GM19468 (cell line): Measurements from ENCODE around the gene PPEF1.

ENCODE experiments used
- ATAC-seq: cut with Tn5 transposase; IDR thresholded peaks from one replicate; pipeline ENCODE4 v1.9.1; 2021; ENCODE audit warnings: mild to moderate bottlenecking, moderate library complexity, moderate number of reproducible peaks; ENCODE audit not compliant: unreplicated experiment; ENCODE audit errors: extremely low read depth

PPEF1 gene

DNA sequence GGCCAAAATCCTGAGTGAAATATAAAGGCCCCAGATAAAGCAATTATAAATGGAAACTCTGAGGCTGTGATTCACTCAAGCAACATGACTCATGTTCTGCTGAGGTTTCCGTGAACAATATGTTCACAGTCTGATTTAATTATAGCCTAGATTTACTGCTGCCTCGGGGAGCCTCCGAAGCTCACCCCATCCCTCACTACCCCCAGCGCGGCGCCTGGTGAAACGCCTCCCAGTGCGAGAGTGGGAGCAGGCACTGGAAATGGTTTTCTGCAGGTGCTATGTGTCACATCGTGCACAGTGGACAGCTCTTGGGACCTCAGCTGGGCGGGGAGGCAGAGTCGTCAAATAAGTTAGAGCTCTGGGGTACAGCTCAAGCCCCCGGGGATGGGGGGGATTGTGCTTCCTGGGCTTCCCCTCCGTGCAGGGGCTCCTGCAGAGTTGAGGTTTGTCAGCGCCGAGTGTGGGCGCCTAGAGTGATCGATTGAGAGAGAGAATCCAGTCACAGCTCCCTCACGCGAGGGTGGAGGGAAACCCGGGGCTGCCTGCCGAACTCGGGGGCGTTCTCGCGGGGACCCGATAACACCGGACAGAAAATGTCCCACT, 165.8 kb downstream of the PPEF1 start:
- ATAC-seq = no peak

DNA sequence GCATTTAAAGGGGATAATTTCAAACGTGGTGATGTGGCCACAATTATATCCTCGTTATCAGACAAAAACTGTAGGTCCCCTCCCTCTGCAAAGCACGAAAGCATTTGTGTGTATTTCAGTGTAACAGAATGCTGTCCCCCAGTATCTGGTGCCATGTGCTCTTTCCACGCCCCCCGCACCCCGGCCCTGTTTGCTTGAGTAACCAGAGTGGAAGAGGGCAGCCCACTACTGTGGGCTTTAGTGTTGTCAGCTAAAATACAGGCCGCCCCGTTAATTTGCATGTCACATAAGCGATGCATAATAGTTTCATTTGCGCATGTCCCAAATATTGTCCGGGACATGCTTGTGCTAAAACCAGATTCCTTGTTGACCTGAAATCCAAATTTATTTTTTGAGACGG, 166.4 kb downstream of the PPEF1 start:
- ATAC-seq = no peak

DNA sequence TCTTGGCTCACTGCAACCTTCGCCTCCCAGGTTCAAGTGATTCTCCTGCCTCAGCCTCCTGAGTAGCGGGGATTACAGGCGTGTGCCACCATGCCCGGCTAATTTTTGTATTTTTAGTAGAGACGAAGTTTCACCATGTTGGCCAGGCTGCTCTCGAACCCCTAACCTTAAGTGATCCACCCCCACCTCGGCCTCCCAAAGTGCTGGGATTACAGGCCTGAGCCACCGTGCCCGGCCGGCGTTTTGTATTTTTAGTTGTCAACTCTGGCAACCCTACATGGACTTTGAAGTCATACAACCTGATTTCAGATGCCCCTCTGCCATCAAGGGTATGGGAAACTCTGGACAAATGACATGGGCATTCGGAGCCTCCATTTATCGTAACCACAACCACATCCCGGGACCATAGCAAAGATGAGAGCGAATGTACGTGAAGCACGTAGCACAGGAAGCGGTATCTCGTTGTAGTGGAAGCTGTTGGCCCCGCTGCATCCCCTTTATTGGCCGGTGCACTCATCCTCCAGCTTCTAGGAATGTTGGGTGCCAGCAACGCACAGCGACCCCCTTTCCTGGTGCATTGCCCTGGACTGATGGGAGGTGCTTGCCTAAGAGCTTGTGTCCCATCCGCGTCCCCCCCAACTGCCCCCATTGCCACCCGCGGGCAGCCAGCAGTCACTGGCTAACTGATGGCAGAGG, 167.3 kb downstream of the PPEF1 start:
- ATAC-seq = no peak

GRCh38 chrX:18875256-18875878, 167.9 kb downstream of the PPEF1 start:
- ATAC-seq = no peak

DNA sequence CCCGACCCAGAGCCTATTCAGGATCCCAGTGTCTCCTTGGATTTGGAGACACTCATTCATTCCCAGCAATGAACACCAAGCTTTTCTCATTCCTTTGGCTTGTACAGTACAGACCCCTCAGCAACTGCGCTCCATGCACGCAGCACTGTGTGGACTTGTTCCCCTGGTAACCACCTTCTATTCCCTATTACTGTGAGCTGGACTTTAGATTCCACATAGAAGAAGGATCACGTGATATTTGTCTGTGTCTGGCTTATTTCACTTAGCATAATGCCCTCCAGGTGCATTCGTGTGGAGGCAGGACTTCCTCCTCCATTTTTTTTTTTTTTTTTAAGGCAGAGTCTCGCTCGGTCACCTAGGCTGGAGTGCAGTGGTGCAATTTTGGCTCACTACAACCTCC, 170.0 kb downstream of the PPEF1 start:
- ATAC-seq = no peak
